Measurements from ENCODE around the gene FLOT1.

GRCh38 chr6:30759575-30760239 lies 17.2 kb upstream of the FLOT1 start:
- no peak for TF ChIP-seq SNRNP70 (optimal IDR thresholded peaks at IDR 0.05; ENCODE audit: low read depth, low read length)
- no peak for TF ChIP-seq CTCF (IDR thresholded peaks at IDR 0.05 in 2 of 3, conservative IDR thresholded peaks at IDR 0.05 in 1 of 3; ENCODE audit: insufficient read depth in 2 of 3, low read depth in 1 of 3, low read length in 3 of 3)
- no peak for TF ChIP-seq ZBTB2 (IDR thresholded peaks at IDR 0.05)
- no peak for TF ChIP-seq SRSF9 (IDR thresholded peaks at IDR 0.05; ENCODE audit: borderline replicate concordance, low read depth, low read length)
- no peak for TF ChIP-seq GABPA (tag; conservative IDR thresholded peaks at IDR 0.05; ENCODE audit: low read depth)
- no peak for TF ChIP-seq POLR2A (conservative IDR thresholded peaks at IDR 0.05)
- no peak for TF ChIP-seq USF2 (CRISPR knock-in tag; IDR thresholded peaks at IDR 0.05)
